ENCODE measurements around the gene MAGI1.

Gene MAGI1

GRCh38 chr3:65596029-65596300, 442.8 kb downstream of the MAGI1 start:
- TF ChIP-seq CTCF (IDR thresholded peaks at IDR 0.05; ENCODE audit: insufficient read depth, low read length) (no peak), SPI1 (IDR thresholded peaks at IDR 0.05; ENCODE audit: borderline replicate concordance, low read depth) (no peak), POLR2AphosphoS5 (IDR thresholded peaks at IDR 0.05; ENCODE audit: low read depth) (no peak)
- Histone ChIP-seq H3K27me3 (ENCODE audit: insufficient read depth, poor library complexity, severe bottlenecking) (peaks cover 5% of the 10 kb centered on the region), H3K4me3 (replicated peaks; ENCODE audit: insufficient read depth, low read length) (no peak overlapping the region), H3K27ac (replicated peaks) (no peak overlapping the region)
- no peak for DNase-seq (ENCODE audit: low read depth in 1 of 2, low spot score in 1 of 2)

GRCh38 chr3:65595222-65596028, 443.3 kb downstream of the MAGI1 start:
- no peak for DNase-seq (ENCODE audit: low read depth in 1 of 2, low spot score in 1 of 2)

GRCh38 chr3:65593780-65594752, 444.7 kb downstream of the MAGI1 start:
- peaks cover 5% of the 10 kb centered on the region for H3K27me3 ChIP-seq (ENCODE audit: insufficient read depth, poor library complexity, severe bottlenecking)
- no peak overlapping the region for H3K27ac ChIP-seq (replicated peaks)
- no peak overlapping the region for H3K4me3 ChIP-seq (replicated peaks; ENCODE audit: insufficient read depth, low read length)
- DNase-seq (ENCODE audit: low read depth in 1 of 2, low spot score in 1 of 2): no peak
- no peak for TF ChIP-seq GABPA (IDR thresholded peaks at IDR 0.05; ENCODE audit: low read depth)
- no peak for TF ChIP-seq SPI1 (IDR thresholded peaks at IDR 0.05; ENCODE audit: borderline replicate concordance, low read depth)
- no peak for TF ChIP-seq REST (IDR thresholded peaks at IDR 0.05; ENCODE audit: insufficient replicate concordance, low read depth)
- no peak for TF ChIP-seq CTCF (IDR thresholded peaks at IDR 0.05; ENCODE audit: insufficient read depth, low read length)

More at GRCh38 chr3:65595222-65596028, 443.3 kb downstream of the MAGI1 start:
- peaks cover 5% of the 10 kb centered on the region for H3K27me3 ChIP-seq (ENCODE audit: insufficient read depth, poor library complexity, severe bottlenecking)
- TF ChIP-seq GABPA (IDR thresholded peaks at IDR 0.05; ENCODE audit: low read depth): no peak
- no peak for TF ChIP-seq CTCF (IDR thresholded peaks at IDR 0.05; ENCODE audit: insufficient read depth, low read length)
- TF ChIP-seq POLR2AphosphoS5 (IDR thresholded peaks at IDR 0.05; ENCODE audit: low read depth): no peak
- no peak for TF ChIP-seq REST (IDR thresholded peaks at IDR 0.05; ENCODE audit: insufficient replicate concordance, low read depth)
- no peak for TF ChIP-seq SPI1 (IDR thresholded peaks at IDR 0.05; ENCODE audit: borderline replicate concordance, low read depth)
- no peak overlapping the region for H3K27ac ChIP-seq (replicated peaks)
- no peak overlapping the region for H3K4me3 ChIP-seq (replicated peaks; ENCODE audit: insufficient read depth, low read length)

Measured in HL-60 (cell line).